Measurements from ENCODE around the gene GJA8.
"Not testable (repeated sequence)": the region's sequence is repeated elsewhere in the genome, so short reads cannot be mapped to it uniquely, and the experiment has no call there.

Gene GJA8

DNA sequence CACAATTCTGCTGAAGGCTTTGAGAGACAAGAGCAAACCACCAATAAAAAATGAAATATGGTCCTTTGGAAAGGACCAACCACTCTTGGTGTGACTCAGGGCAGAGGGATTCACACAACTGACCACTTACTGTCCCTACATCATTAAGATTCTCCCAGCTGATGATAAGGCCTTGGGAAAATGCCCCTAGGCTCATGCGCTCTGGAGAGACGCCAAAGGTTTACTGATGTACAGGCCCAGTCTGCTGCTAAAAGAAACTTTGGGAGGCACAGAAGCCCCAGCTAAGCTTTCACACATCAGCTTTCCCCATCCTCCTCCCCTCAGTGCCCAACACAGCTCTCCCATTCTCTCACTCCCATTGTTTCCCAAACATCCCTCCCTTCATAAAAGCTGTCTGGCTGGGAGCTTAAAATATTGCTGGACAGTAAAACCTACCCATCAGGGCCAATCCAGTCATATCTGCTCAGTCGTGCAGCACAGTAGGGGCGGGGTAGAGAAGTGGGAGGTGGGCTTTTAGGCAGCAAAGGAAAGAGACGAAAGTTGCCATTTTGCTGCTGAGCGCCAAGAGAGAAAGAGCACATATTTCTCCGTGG is at the start of gene GJA8:
Gene GJA8 (plus strand): TSS at position 543 of the 593 bp plus-strand sequence. CDS start 5,161 bp downstream, outside the sequence.
- peaks cover 13% of the 10 kb centered on the region for H3K4me1 ChIP-seq (ENCODE audit: low read depth, poor library complexity, severe bottlenecking)
- H3K4me3 ChIP-seq (IDR thresholded peaks at IDR 0.05; ENCODE audit: insufficient read depth, low read depth, low read length), result no peak within 1 kb of the TSS
- H3K27me3 ChIP-seq (ENCODE audit: insufficient read depth, low read depth), result no peaks in the 10 kb centered on the region
- TF ChIP-seq, protein P1, sequence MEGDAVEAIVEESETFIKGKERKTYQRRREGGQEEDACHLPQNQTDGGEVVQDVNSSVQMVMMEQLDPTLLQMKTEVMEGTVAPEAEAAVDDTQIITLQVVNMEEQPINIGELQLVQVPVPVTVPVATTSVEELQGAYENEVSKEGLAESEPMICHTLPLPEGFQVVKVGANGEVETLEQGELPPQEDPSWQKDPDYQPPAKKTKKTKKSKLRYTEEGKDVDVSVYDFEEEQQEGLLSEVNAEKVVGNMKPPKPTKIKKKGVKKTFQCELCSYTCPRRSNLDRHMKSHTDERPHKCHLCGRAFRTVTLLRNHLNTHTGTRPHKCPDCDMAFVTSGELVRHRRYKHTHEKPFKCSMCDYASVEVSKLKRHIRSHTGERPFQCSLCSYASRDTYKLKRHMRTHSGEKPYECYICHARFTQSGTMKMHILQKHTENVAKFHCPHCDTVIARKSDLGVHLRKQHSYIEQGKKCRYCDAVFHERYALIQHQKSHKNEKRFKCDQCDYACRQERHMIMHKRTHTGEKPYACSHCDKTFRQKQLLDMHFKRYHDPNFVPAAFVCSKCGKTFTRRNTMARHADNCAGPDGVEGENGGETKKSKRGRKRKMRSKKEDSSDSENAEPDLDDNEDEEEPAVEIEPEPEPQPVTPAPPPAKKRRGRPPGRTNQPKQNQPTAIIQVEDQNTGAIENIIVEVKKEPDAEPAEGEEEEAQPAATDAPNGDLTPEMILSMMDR (conservative IDR thresholded peaks at IDR 0.05; ENCODE audit: low read depth, low read length), result no peak
- no peak within 1 kb of the TSS for H2AFZ ChIP-seq (ENCODE audit: low read depth)
- no peaks in the 10 kb centered on the region for H3K79me2 ChIP-seq (ENCODE audit: insufficient read depth, low read depth)
- no peak within 1 kb of the TSS for H3K27ac ChIP-seq
- H3K4me2 ChIP-seq, result no peak within 1 kb of the TSS
- H3K36me3 ChIP-seq (ENCODE audit: insufficient read depth), result no peaks in the 10 kb centered on the region
- no peak within 1 kb of the TSS for H3K9ac ChIP-seq
- H4K20me1 ChIP-seq (ENCODE audit: insufficient read depth), result no peaks in the 10 kb centered on the region

- Histone ChIP-seq H3K36me3 (ENCODE audit: insufficient read depth) (no peaks in the 10 kb centered on the region), H3K4me2 (no peak overlapping the region), H4K20me1 (ENCODE audit: insufficient read depth) (no peaks in the 10 kb centered on the region), H2AFZ (ENCODE audit: low read depth) (no peak overlapping the region), H3K79me2 (ENCODE audit: insufficient read depth, low read depth) (no peaks in the 10 kb centered on the region), H3K9ac (no peak overlapping the region), H3K4me1 (ENCODE audit: low read depth, poor library complexity, severe bottlenecking) (no peaks in the 10 kb centered on the region), H3K4me3 (IDR thresholded peaks at IDR 0.05; ENCODE audit: insufficient read depth, low read depth, low read length) (no peak overlapping the region), H3K27me3 (ENCODE audit: insufficient read depth, low read depth) (no peaks in the 10 kb centered on the region), H3K27ac (no peak overlapping the region)
- TF ChIP-seq, protein P1 (conservative IDR thresholded peaks at IDR 0.05; ENCODE audit: low read depth, low read length), result no peak
Measured at GRCh38 chr1:147853391-147853790, 49.2 kb upstream of the GJA8 start.

GRCh38 chr1:147854989-147855388 is 47.6 kb upstream of the GJA8 start:
- H3K36me3 ChIP-seq (ENCODE audit: insufficient read depth); H3K27ac ChIP-seq; H3K4me3 ChIP-seq (IDR thresholded peaks at IDR 0.05; ENCODE audit: insufficient read depth, low read depth, low read length); H3K9ac ChIP-seq; H3K79me2 ChIP-seq (ENCODE audit: insufficient read depth, low read depth); H3K27me3 ChIP-seq (ENCODE audit: insufficient read depth, low read depth); H3K4me1 ChIP-seq (ENCODE audit: low read depth, poor library complexity, severe bottlenecking); H4K20me1 ChIP-seq (ENCODE audit: insufficient read depth); H3K4me2 ChIP-seq; H2AFZ ChIP-seq (ENCODE audit: low read depth): not testable (repeated sequence)

- not testable (repeated sequence) for H3K79me2 ChIP-seq (ENCODE audit: insufficient read depth, low read depth); H3K4me1 ChIP-seq (ENCODE audit: low read depth, poor library complexity, severe bottlenecking); H2AFZ ChIP-seq (ENCODE audit: low read depth); H3K27me3 ChIP-seq (ENCODE audit: insufficient read depth, low read depth); H3K4me3 ChIP-seq (IDR thresholded peaks at IDR 0.05; ENCODE audit: insufficient read depth, low read depth, low read length); H3K9ac ChIP-seq; H4K20me1 ChIP-seq (ENCODE audit: insufficient read depth); H3K36me3 ChIP-seq (ENCODE audit: insufficient read depth); H3K27ac ChIP-seq; H3K4me2 ChIP-seq
Measured at GRCh38 chr1:147855996-147856395, 46.6 kb upstream of the GJA8 start.

GRCh38 chr1:147867204-147867603 is 35.4 kb upstream of the GJA8 start:
- H3K27me3 ChIP-seq (ENCODE audit: insufficient read depth, low read depth); H2AFZ ChIP-seq (ENCODE audit: low read depth); H3K79me2 ChIP-seq (ENCODE audit: insufficient read depth, low read depth); H3K9ac ChIP-seq; H3K4me1 ChIP-seq (ENCODE audit: low read depth, poor library complexity, severe bottlenecking); H3K36me3 ChIP-seq (ENCODE audit: insufficient read depth); H3K27ac ChIP-seq; H4K20me1 ChIP-seq (ENCODE audit: insufficient read depth); H3K4me3 ChIP-seq (IDR thresholded peaks at IDR 0.05; ENCODE audit: insufficient read depth, low read depth, low read length); H3K4me2 ChIP-seq: not testable (repeated sequence)

DNA sequence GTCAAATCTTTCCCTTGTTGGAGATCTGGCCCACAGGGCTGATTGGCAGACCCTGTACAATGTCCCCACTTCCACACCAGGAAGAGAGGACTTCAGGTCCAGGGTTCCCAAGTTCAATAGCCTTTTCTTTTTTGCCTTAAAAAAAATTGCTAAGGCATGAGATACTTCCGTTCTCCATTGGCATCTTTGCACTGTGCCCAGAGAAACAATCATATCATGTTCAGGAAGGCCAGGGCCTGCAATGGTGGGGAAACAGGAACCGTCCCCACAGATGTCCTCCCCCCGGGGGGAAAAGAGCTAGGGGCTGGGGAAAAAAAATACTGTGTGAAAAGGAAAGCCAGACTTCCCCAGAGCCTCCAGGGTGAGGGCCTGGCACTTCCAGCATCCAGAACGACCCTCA is 24.6 kb upstream of the GJA8 start:
- Histone ChIP-seq H3K36me3 (ENCODE audit: insufficient read depth) (no peaks in the 10 kb centered on the region), H3K79me2 (ENCODE audit: insufficient read depth, low read depth) (no peaks in the 10 kb centered on the region), H4K20me1 (ENCODE audit: insufficient read depth) (no peaks in the 10 kb centered on the region), H3K4me3 (IDR thresholded peaks at IDR 0.05; ENCODE audit: insufficient read depth, low read depth, low read length) (no peak overlapping the region), H3K4me2 (no peak overlapping the region), H3K4me1 (ENCODE audit: low read depth, poor library complexity, severe bottlenecking) (no peaks in the 10 kb centered on the region), H3K9ac (no peak overlapping the region), H3K27me3 (ENCODE audit: insufficient read depth, low read depth) (no peaks in the 10 kb centered on the region), H3K27ac (no peak overlapping the region), H2AFZ (ENCODE audit: low read depth) (no peak overlapping the region)
- TF ChIP-seq, protein P1 (conservative IDR thresholded peaks at IDR 0.05; ENCODE audit: low read depth, low read length), result no peak
